Hepatic stellate cell (primary cell): ENCODE data around the gene MYH13.

Source experiments
- DNase-seq: peaks from one replicate; pipeline ENCODE4 v3.0.0; 2011; ENCODE audit warnings: low spot score

Gene MYH13

GRCh38 chr17:10372906-10373305 lies at the start of gene MYH13:
TSS of gene MYH13 (minus strand) at chr17:10373006. CDS start at chr17:10364530, 8,476 bp downstream.
- DNase-seq = no peak

DNA sequence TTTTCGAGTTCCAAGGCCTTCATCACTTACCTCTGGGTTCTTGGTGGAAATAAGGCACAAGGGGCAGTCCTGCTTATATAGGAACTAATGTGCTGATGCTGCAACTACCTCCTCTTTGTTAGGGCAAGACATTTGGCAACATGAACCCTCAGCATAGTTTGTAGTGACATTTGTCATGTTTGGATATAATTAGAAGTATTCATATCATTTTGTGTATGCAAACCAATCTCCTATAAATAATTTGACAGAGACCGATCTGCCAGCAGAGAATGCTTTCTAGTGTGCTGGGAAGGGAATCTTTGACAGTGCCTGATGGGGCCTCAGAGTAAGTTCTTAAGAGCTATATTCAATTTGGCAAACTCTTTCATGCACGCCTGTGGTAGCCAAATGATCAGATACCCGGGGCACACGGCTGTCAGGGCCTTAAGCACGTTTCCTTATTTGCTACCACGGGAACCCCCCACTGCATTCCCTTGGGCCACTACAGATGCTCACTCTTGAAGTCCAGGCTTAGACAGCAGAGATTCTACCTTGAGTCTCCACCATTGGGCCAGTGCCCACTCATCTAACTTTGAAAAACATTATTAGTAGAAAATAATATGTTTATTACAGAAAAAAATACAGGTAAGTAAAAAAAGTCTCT lies 49.2 kb upstream of the MYH13 start, which contains the start of gene MYH8:
TSS of gene MYH8 (minus strand) at position 51 of the 643 bp plus-strand sequence. CDS start 1,723 bp downstream, outside the sequence.
- DNase-seq = no peak

DNA sequence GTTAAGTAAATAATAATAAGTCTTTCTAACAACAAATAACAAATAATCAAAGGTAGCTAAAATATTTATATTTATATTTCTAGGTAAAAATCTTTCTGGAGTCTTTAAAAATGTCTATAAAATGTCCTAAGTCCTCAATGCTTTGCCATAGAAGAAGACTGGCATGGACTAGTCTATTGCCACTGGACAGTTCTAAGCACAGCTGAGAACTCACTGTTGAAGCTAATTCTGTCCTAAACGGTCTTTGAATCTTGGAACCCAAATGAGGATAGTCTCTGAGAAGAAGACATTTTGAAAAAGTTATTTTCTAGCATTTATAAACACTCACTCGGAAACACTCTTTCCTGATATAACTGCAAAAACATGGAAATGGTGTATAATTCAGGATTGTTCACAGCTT lies 48.4 kb upstream of the MYH13 start:
- DNase-seq = no peak

- DNase-seq = no peak
These were observed 48.0 kb upstream of the MYH13 start for GRCh38 chr17:10420811-10421210.

- DNase-seq = no peak
These were observed 44.6 kb upstream of the MYH13 start for GRCh38 chr17:10417431-10417830.

- no peak for DNase-seq
These were observed 42.4 kb upstream of the MYH13 start for GRCh38 chr17:10415161-10415560.

DNA sequence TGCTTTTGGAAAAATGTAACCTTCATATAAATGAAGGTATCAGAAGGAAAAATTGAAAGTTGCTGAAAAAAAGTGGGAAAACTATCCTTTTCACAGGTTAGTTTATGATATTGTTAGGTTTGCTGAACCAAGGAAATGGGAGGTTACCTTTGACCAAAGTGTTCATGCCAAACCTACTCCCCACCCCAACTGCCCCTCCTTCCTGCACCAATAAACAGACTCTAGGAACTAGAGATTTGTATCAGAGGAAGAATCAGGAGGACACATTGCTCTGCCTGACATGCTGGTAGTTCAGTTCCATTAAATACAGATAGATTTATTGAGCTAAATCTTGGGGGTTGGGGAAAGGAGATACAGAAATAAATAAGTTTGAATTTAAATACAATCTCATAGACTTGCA lies 30.8 kb upstream of the MYH13 start:
- no peak for DNase-seq

DNA sequence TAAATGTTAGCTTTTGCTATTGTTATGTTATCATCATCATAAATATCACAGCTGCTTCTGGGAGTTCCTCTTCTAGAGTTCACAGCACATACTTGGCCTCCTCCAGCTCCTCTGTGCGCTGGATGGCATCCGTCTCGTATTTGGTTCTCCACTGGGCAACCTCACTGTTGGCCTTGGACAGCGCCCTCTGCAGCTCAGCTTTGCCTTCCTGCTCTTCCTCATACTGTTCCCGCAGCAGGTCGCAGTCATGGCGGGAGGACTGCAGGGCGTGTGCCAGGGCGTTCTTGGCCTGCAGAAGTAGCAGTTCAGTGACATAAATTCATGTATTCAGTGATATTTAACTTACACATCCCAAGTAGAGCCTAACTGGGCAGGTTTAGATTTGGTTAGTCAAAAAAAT lies 25.5 kb upstream of the MYH13 start:
- no peak for DNase-seq

- DNase-seq = no peak
These were observed 23.8 kb upstream of the MYH13 start for GRCh38 chr17:10396524-10397163.

GRCh38 chr17:10394201-10394887 lies 21.5 kb upstream of the MYH13 start:
- DNase-seq = no peak

DNA sequence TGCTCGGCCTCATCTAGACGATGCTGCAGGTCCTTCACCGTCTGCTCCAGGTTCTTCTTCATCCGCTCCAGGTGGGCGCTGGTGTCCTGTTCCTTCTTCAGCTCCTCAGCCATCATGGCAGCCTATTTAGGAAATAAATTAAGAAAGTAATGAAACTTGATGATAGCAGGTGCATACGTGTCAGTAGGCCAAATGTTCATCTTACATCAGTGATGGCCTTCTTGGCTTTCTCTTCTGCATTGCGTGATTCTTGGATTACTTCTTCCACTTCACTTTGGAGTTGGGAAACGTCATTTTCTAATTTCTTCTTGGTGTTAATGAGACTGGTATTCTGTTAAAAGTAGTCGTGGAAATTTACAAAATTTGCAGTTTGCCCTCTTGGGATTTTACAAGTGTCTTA lies 20.1 kb upstream of the MYH13 start:
- no peak for DNase-seq

GRCh38 chr17:10385871-10386270 lies 13.1 kb upstream of the MYH13 start:
- DNase-seq = no peak

DNA sequence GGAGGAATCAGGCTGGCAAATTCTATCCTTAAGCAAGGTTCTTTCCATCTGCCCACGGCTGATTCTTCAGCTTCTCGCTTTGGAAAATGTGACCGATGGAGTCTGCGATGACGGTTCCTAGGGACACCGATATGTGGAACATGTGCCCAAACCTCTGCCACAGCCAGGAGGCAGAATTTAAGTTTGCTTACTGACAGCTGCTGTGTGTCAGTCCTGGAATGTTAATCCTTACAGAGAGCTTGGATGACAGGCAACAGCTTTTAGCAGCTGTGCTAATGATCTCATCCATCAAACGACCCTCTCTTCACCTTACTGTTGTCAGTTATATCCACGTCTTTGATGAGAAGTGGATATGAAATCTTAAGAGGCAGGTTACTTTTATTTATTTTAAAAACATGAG lies 11.4 kb upstream of the MYH13 start:
- DNase-seq = no peak

GRCh38 chr17:10380631-10381408 lies 8.0 kb upstream of the MYH13 start:
- DNase-seq = no peak

DNA sequence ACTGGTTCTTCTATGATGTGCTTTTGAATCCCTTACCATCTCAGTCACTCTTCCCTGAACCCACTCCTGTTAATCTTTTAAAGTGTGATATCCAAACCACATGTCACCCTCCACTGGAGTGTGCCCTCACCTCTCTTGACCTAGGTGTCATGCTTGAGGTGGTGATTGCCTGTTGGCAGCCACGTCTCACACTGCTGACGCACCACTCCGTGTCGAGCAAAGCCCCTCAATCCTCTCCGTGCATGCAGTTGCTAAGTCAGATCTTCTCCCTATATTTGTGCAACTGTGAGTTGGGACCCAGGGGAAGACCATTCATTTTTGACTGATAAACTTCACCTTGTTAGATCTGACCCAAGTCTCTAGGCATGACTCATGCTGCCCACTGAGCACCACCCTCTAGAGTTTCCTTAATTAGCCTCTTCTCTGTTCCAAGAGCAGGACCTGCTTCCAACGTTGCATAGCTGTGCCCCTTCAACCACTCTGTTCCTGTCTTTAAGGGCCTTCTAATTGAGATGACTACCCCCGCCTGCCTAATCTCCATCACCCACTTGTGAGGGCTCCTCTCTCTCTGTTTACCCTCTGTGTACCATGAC lies 2.7 kb downstream of the MYH13 start:
- DNase-seq = no peak

GRCh38 chr17:10369239-10369638 lies 3.6 kb downstream of the MYH13 start:
- DNase-seq = no peak

DNA sequence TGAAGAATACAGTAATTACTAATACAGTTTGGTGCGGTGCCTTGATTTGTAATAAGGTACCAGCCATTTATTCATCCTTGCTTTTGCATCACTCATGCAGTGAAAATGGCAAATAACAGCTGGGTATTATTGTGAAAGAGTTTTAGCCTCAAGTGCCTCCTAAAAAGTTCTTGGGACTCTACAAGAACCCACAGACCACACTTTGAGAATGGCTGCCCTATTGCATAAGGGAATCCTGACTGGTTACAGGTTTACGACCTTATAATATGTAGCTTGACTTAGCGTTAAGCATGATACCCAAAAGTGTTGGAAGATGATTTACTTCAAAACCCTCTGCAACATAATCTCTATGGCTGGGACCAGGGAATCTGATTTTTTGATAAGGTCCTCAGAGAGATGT lies 4.2 kb downstream of the MYH13 start:
- no peak for DNase-seq

- no peak for DNase-seq
These were observed 12.2 kb downstream of the MYH13 start for GRCh38 chr17:10360578-10360977.

- no peak for DNase-seq
These were observed 15.0 kb downstream of the MYH13 start for GRCh38 chr17:10357768-10358167.

DNA sequence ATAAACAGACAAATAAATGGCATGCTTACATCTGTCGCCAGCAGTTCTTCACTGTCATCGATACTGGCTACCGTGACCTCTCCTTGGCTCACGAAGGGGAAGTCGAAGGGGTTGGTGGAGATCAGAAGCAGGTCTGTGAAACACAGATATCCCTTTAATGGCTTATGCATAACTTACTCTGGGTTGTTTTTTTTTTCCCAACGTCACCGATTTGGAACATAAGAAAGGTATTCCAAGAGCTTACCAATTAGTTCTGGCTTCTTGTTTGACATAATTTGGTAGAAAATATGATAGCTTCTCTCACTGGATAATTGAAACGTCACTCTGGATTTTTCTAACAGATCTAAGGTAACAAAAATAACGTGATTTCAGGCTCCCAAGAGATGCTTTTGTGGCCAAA lies 18.2 kb downstream of the MYH13 start:
- no peak for DNase-seq

DNA sequence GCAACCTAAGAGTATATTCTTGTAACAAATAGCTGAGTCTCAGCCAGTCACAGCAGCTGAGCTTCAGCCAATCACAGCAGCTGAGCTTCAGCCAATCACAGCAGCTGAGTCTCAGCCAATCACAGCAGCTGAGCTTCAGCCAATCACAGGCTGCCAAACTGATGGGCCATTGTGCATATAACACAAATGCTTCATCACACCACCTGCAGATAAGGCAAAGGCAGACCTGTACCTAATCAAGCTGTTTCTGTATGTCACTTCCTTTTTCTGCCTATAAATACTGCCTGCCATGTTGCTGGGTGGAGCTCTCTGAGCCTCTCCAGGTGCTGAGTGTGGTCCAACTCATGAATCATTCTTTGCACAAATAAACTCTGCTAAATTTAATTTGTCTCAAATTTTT lies 19.9 kb downstream of the MYH13 start:
- DNase-seq = no peak

DNA sequence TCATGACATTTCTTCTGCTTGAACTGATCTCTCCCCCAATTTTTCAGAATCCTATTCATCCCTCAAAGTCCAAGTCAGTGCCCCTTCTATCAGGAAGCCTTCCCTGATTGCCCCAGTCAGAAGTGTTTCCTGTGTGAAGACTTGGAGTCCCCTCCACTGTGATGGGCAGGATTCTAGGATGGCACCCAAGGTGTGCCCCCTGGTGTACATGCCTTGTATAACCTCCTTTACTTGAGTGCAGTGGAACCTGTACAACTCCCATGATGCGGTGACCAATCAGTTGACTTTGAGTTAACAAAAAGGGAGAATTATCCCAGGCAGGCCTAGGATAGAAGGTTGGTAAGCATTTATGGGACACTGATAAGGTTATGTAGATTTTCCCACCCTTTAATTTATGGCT lies 23.4 kb downstream of the MYH13 start:
- no peak for DNase-seq
